ENCODE data around the gene SMOC2.
"Not testable (repeated sequence)": the region's sequence is repeated elsewhere in the genome, so short reads cannot be mapped to it uniquely, and the experiment has no call there.

Gene SMOC2

GRCh38 chr6:168524571-168525001 is 83.6 kb downstream of the SMOC2 start:
- DNase-seq: no peak

GRCh38 chr6:168525114-168525513 is 84.1 kb downstream of the SMOC2 start:
- no peak for DNase-seq

GRCh38 chr6:168525926-168526630 is 85.1 kb downstream of the SMOC2 start:
- no peak for DNase-seq

GRCh38 chr6:168526841-168527281 is 85.9 kb downstream of the SMOC2 start:
- no peak for DNase-seq

GRCh38 chr6:168527451-168528210 is 86.6 kb downstream of the SMOC2 start:
- no peak for DNase-seq

- DNase-seq: no peak
These were observed 87.6 kb downstream of the SMOC2 start for GRCh38 chr6:168528474-168529095.

GRCh38 chr6:168529214-168529613 is 88.2 kb downstream of the SMOC2 start:
- DNase-seq: no peak

- no peak for DNase-seq
These were observed 89.7 kb downstream of the SMOC2 start for GRCh38 chr6:168530653-168531071.

- DNase-seq: no peak
These were observed 91.1 kb downstream of the SMOC2 start for GRCh38 chr6:168532070-168532469.

GRCh38 chr6:168533414-168533813 is 92.4 kb downstream of the SMOC2 start:
- no peak for DNase-seq

- DNase-seq: no peak
These were observed 93.3 kb downstream of the SMOC2 start for GRCh38 chr6:168534265-168534664.

- no peak for DNase-seq
These were observed 94.7 kb downstream of the SMOC2 start for GRCh38 chr6:168535711-168536110.

- no peak for DNase-seq
These were observed 95.2 kb downstream of the SMOC2 start for GRCh38 chr6:168536196-168536595.

GRCh38 chr6:168536665-168537539 is 95.9 kb downstream of the SMOC2 start:
- no peak for DNase-seq

- no peak for DNase-seq
These were observed 96.5 kb downstream of the SMOC2 start for GRCh38 chr6:168537540-168537884.

GRCh38 chr6:168538188-168538891 is 97.4 kb downstream of the SMOC2 start:
- not testable (repeated sequence) for DNase-seq

GRCh38 chr6:168538892-168539811 is 98.2 kb downstream of the SMOC2 start:
- no peak for DNase-seq

GRCh38 chr6:168540713-168541291 is 99.8 kb downstream of the SMOC2 start:
- DNase-seq: no peak

GRCh38 chr6:168541307-168541706 is 100.3 kb downstream of the SMOC2 start:
- DNase-seq: no peak

- DNase-seq: no peak
These were observed 101.3 kb downstream of the SMOC2 start for GRCh38 chr6:168542301-168542700.

- DNase-seq: no peak
These were observed 104.4 kb downstream of the SMOC2 start for GRCh38 chr6:168545428-168545827.
